H1 (cell line): ENCODE results near the gene ALK.

Experiments used
- BCL11A ChIP-seq, 2 experiments: IDR thresholded peaks; one replicate each; pipeline ENCODE4 v1.6.1; 2011; ENCODE audit warnings: low read depth in 2 of 2, low read length in 2 of 2, mild to moderate bottlenecking in 2 of 2
- EZH2 ChIP-seq: fragments of 200-600 bp; sonication (generic); IDR thresholded peaks from 2 replicates; pipeline ENCODE4 v1.7.1; 2012; ENCODE audit warnings: low read depth, mild to moderate bottlenecking, moderate library complexity, low read length, inconsistent platforms; ENCODE audit not compliant: severe bottlenecking
- NRF1 ChIP-seq: IDR thresholded peaks from 2 replicates; pipeline ENCODE4 v1.6.1; 2011; ENCODE audit warnings: mild to moderate bottlenecking, low read depth, low read length, improper control_type of control experiment
- RAD21 ChIP-seq, 2 experiments: IDR thresholded peaks in 1 of 2; conservative IDR thresholded peaks in 1 of 2; 2 replicates each; pipeline ENCODE4 v1.6.1; 2011; ENCODE audit warnings: low read depth in 2 of 2, low read length in 2 of 2, improper control_type of control experiment in 1 of 2, inconsistent platforms in 1 of 2, mild to moderate bottlenecking in 1 of 2, moderate library complexity in 1 of 2
- TAF1 ChIP-seq: IDR thresholded peaks from 2 replicates; pipeline ENCODE4 v1.6.1; 2011; ENCODE audit warnings: mild to moderate bottlenecking, low read depth, low read length
- YY1 ChIP-seq: IDR thresholded peaks from 2 replicates; pipeline ENCODE4 v1.6.1; 2011; ENCODE audit warnings: low read depth, mild to moderate bottlenecking, low read length
- TF ChIP-seq, protein P1 (sequence below), 3 experiments: IDR thresholded peaks; 1 replicate in 2 of 3; 2 replicates in 1 of 3; pipeline versions ENCODE4 v1.5.1 to v1.6.1; 2011; ENCODE audit warnings: low read length in 3 of 3, mild to moderate bottlenecking in 3 of 3, inconsistent platforms in 2 of 3, low read depth in 1 of 3, moderate library complexity in 1 of 3; ENCODE audit not compliant: insufficient read depth in 1 of 3; ENCODE audit errors: control extremely low read depth in 1 of 3

DNA sequence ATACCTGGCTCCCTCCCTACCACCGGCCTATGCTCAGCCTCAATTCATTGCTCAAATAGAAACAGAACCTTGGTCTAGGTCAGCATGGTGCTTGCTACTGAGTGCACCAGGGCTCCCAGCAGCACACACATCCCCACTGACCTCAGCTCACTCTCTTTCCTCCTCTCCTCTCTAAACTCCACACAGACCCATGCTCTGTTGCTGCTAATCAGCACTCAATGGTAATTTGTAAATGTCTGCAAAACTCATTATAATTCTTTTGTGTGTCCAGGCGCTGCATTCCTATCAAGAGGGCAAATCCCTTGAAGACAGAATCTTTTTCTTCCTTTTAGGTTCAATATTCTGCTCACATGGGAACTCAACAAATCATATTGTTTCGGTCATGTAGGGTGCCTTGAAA lies 424.0 kb downstream of the ALK start:
- TF ChIP-seq, protein P1, sequence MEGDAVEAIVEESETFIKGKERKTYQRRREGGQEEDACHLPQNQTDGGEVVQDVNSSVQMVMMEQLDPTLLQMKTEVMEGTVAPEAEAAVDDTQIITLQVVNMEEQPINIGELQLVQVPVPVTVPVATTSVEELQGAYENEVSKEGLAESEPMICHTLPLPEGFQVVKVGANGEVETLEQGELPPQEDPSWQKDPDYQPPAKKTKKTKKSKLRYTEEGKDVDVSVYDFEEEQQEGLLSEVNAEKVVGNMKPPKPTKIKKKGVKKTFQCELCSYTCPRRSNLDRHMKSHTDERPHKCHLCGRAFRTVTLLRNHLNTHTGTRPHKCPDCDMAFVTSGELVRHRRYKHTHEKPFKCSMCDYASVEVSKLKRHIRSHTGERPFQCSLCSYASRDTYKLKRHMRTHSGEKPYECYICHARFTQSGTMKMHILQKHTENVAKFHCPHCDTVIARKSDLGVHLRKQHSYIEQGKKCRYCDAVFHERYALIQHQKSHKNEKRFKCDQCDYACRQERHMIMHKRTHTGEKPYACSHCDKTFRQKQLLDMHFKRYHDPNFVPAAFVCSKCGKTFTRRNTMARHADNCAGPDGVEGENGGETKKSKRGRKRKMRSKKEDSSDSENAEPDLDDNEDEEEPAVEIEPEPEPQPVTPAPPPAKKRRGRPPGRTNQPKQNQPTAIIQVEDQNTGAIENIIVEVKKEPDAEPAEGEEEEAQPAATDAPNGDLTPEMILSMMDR (IDR thresholded peaks at IDR 0.05; ENCODE audit: control extremely low read depth in 1 of 3, insufficient read depth in 1 of 3, low read depth in 1 of 3, low read length in 3 of 3): no peak
- no peak for TF ChIP-seq BCL11A (IDR thresholded peaks at IDR 0.05; ENCODE audit: low read depth in 2 of 2, low read length in 2 of 2)
- TF ChIP-seq EZH2: no peak
- no peak for TF ChIP-seq NRF1
- no peak for TF ChIP-seq TAF1
- TF ChIP-seq RAD21 (IDR thresholded peaks at IDR 0.05 in 1 of 2, conservative IDR thresholded peaks at IDR 0.05 in 1 of 2; ENCODE audit: low read depth in 2 of 2, low read length in 2 of 2): no peak
- TF ChIP-seq YY1: no peak
